Lower leg skin (tissue), 3 donors: Measurements from ENCODE around the gene SNTG2.

Experiments used
- CTCF ChIP-seq, 3 donors: fragments of 450-650 bp; IDR thresholded peaks; one replicate each; pipeline ENCODE4 v1.5.1; 2016; ENCODE audit warnings: antibody characterized with exemption in 3 of 3, mild to moderate bottlenecking in 3 of 3, moderate library complexity in 2 of 3
- POLR2A ChIP-seq, 2 donors: fragments of 450-650 bp; IDR thresholded peaks; one replicate each; pipeline ENCODE4 v1.6.1; 2016 to 2017; ENCODE audit warnings: antibody characterized with exemption in 2 of 2, mild to moderate bottlenecking in 1 of 2, moderate library complexity in 1 of 2

- TF ChIP-seq CTCF (IDR thresholded peaks at IDR 0.05) (no peak), POLR2A (IDR thresholded peaks at IDR 0.05) (no peak)
Measured at GRCh38 chr2:1353124-1353523, 402.5 kb downstream of the SNTG2 start.
